ENCODE data around the gene LSMEM2.

GRCh38 chr3:50325497-50326181 is 46.8 kb downstream of the LSMEM2 start:
- TF ChIP-seq CTCF (IDR thresholded peaks at IDR 0.05) (no peak), JUN (IDR thresholded peaks at IDR 0.05) (no peak), NFE2L2 (conservative IDR thresholded peaks at IDR 0.05; ENCODE audit: low read length) (no peak), POLR2A (IDR thresholded peaks at IDR 0.05; ENCODE audit: low read length) (no peak), RAD21 (conservative IDR thresholded peaks at IDR 0.05 in 1 of 2, IDR thresholded peaks at IDR 0.05 in 1 of 2) (no peak), REST (IDR thresholded peaks at IDR 0.05) (no peak), MAX (IDR thresholded peaks at IDR 0.05) (no peak), HDAC2 (IDR thresholded peaks at IDR 0.05) (no peak), JUNB (IDR thresholded peaks at IDR 0.05) (no peak), EP300 (IDR thresholded peaks at IDR 0.05) (no peak), ESRRA (IDR thresholded peaks at IDR 0.05; ENCODE audit: borderline replicate concordance, low read length) (no peak)

Data from A549 (cell line).